Fibroblast of mammary gland (primary cell): ENCODE measurements around the gene GP5.

ENCODE experiments used
- DNase-seq: peaks from one replicate; pipeline ENCODE4 v3.0.0-alpha.2; 2010; ENCODE audit warnings: low read depth
- H3K4me3 ChIP-seq: 2 replicates; pipeline ENCODE4 v1.5.1; 2011; ENCODE audit warnings: low read depth, mild to moderate bottlenecking, low read length, moderate library complexity; ENCODE audit not compliant: control insufficient read depth
- CTCF ChIP-seq: conservative IDR thresholded peaks from 2 replicates; pipeline ENCODE4 v1.5.1; 2011; ENCODE audit warnings: low read depth, low read length, inconsistent platforms; ENCODE audit not compliant: control insufficient read depth, insufficient read depth

The GP5 gene

GRCh38 chr3:194382196-194382891 lies 16.7 kb downstream of the GP5 start:
- TF ChIP-seq CTCF, result no peak
- H3K4me3 ChIP-seq, result no peak overlapping the region
- DNase-seq, result no peak

- no peak for TF ChIP-seq CTCF
- no peak for DNase-seq
- no peak overlapping the region for H3K4me3 ChIP-seq
Observed at GRCh38 chr3:194381460-194381875, 17.6 kb downstream of the GP5 start.

- no peak overlapping the region for H3K4me3 ChIP-seq
- no peak for DNase-seq
- no peak for TF ChIP-seq CTCF
Observed at GRCh38 chr3:194380326-194380725, 18.7 kb downstream of the GP5 start.

- no peak overlapping the region for H3K4me3 ChIP-seq
- TF ChIP-seq CTCF, result no peak
- DNase-seq, result no peak
Observed at GRCh38 chr3:194379651-194380050, 19.4 kb downstream of the GP5 start.

GRCh38 chr3:194379231-194379630 lies 19.8 kb downstream of the GP5 start:
- no peak for TF ChIP-seq CTCF
- H3K4me3 ChIP-seq, result no peak overlapping the region
- no peak for DNase-seq

- no peak for TF ChIP-seq CTCF
- DNase-seq, result no peak
- no peak overlapping the region for H3K4me3 ChIP-seq
Observed at GRCh38 chr3:194377708-194378107, 21.4 kb downstream of the GP5 start.

- no peak for DNase-seq
- no peak for TF ChIP-seq CTCF
- no peak overlapping the region for H3K4me3 ChIP-seq
Observed at GRCh38 chr3:194376241-194376560, 22.9 kb downstream of the GP5 start.
